ENCODE data around the gene PEAK3. TPM values are rescaled to one million over a fixed set of nuclear protein-coding genes. Genes with fewer than 3 reads are reported as not detected.

PEAK3 gene
- total and polyA plus RNA-seq, 2 donors (not counting 1 experiment from before 2014, with no cell fraction given), result 0.18 to 0.71 TPM

DNA sequence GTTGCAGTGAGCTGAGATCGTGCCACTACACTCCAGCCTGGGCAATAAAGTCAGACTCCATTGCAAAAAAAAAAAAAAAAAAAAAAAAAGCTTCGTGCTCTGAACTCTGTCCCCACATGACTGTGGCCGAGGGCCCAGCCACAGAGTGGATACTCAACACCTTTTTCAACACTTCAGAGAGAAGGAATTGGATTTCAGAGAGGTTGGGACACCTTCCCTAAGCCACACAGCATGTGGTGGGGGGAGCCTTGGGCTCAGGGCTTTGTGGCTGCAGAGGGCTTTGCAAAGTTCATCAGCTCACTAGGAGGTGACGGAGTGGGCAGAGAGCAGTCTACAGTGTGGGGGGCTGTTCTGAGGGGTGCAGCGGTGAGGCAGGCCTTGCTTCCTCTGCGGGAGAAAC is 36.9 kb upstream of the PEAK3 start:
- H3K9me3 ChIP-seq (ENCODE audit: control extremely low read depth in 1 of 3, control insufficient read depth in 2 of 3, insufficient read depth in 1 of 3, low read length in 2 of 3), result peaks cover 3 to 14% (median 8%) of the 10 kb centered on the region in 3 donors
- CTCF ChIA-PET, result interaction anchor here (0.8 to 2.0 kb wide), 9 partner anchors 8 to 167 kb away, joined by 3 to 10 read pairs (median 4); no protein-coding TSS in a partner anchor
- Mint-ChIP-seq H3K27me3 (no peaks in the 10 kb centered on the region), H3K27ac (peak overlapping the region; percentile 85), H3K4me3 (peak overlapping the region; percentile 44), H3K9me3 (ENCODE audit: insufficient read depth) (peaks cover 3% of the 10 kb centered on the region), H3K4me1 (peaks cover 50% of the 10 kb centered on the region)
- TF ChIP-seq EZH2 (IDR thresholded peaks at IDR 0.05; ENCODE audit: borderline replicate concordance, insufficient read depth, low read depth, low read length, poor library complexity, severe bottlenecking), result no peak
- TF ChIP-seq, protein P1, sequence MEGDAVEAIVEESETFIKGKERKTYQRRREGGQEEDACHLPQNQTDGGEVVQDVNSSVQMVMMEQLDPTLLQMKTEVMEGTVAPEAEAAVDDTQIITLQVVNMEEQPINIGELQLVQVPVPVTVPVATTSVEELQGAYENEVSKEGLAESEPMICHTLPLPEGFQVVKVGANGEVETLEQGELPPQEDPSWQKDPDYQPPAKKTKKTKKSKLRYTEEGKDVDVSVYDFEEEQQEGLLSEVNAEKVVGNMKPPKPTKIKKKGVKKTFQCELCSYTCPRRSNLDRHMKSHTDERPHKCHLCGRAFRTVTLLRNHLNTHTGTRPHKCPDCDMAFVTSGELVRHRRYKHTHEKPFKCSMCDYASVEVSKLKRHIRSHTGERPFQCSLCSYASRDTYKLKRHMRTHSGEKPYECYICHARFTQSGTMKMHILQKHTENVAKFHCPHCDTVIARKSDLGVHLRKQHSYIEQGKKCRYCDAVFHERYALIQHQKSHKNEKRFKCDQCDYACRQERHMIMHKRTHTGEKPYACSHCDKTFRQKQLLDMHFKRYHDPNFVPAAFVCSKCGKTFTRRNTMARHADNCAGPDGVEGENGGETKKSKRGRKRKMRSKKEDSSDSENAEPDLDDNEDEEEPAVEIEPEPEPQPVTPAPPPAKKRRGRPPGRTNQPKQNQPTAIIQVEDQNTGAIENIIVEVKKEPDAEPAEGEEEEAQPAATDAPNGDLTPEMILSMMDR (IDR thresholded peaks at IDR 0.05), result no peak
- WGBS (ENCODE audit: insufficient coverage), result 13% methylated on average over 3 of the region's 6 CpGs
- POLR2A ChIA-PET, result interaction anchor here (0.6 to 5.0 kb wide), 14 partner anchors 8 to 455 kb away, joined by 3 to 25 read pairs (median 5); partner anchors contain the start of genes LSM7, PLEKHJ1 and SPPL2B
- DNase-seq (no peak), ATAC-seq (ENCODE audit: low read depth) (no peak)
- H3K9ac ChIP-seq (ENCODE audit: low read length), result peak overlapping the region; percentile 46
- intact Hi-C loops (cut with micrococcal nuclease), result loop anchor here (5.0 to 10.0 kb wide), 2 partner anchors 42 to 164 kb away; partner anchors contain the start of gene AP3D1
- peaks cover 0 to 28% of the 10 kb centered on the region in 2 experiments for H3K36me3 ChIP-seq (replicated peaks in 1 of 2; ENCODE audit: control extremely low read depth in 1 of 2, control insufficient read depth in 1 of 2, extremely low read depth in 1 of 2, insufficient read depth in 2 of 2, low read length in 1 of 2)
- peak overlapping the region; percentile 69 for H3K4me2 ChIP-seq (replicated peaks; ENCODE audit: low read depth, low read length, poor library complexity, severe bottlenecking)
- H2AFZ ChIP-seq (ENCODE audit: insufficient read depth, low read depth, low read length, poor library complexity, severe bottlenecking), result peak overlapping the region; percentile 53
- peak overlapping the region in 1 of 5 experiments; percentile 10 for H3K4me3 ChIP-seq (ENCODE audit: control extremely low read depth in 1 of 5, extremely low read depth in 1 of 5, insufficient read depth in 1 of 5, low read depth in 2 of 5, low read length in 4 of 5)
- peak overlapping the region; percentile 68 to 71 for H3K27ac ChIP-seq (ENCODE audit: low read length in 2 of 2)
- H3K79me2 ChIP-seq (ENCODE audit: control insufficient read depth, insufficient read depth, low read length), result peaks cover 22% of the 10 kb centered on the region
- peaks cover 37 to 52% of the 10 kb centered on the region in 2 donors for H3K4me1 ChIP-seq (ENCODE audit: control insufficient read depth in 2 of 2, insufficient read depth in 2 of 2, low read length in 2 of 2)
- H4K20me1 ChIP-seq (ENCODE audit: control insufficient read depth, insufficient read depth, low read length, poor library complexity, severe bottlenecking), result no peaks in the 10 kb centered on the region
- no peaks in the 10 kb centered on the region for H3K27me3 ChIP-seq (replicated peaks in 1 of 4; ENCODE audit: control extremely low read depth in 1 of 4, control insufficient read depth in 3 of 4, insufficient read depth in 4 of 4, low read length in 3 of 4)

DNA sequence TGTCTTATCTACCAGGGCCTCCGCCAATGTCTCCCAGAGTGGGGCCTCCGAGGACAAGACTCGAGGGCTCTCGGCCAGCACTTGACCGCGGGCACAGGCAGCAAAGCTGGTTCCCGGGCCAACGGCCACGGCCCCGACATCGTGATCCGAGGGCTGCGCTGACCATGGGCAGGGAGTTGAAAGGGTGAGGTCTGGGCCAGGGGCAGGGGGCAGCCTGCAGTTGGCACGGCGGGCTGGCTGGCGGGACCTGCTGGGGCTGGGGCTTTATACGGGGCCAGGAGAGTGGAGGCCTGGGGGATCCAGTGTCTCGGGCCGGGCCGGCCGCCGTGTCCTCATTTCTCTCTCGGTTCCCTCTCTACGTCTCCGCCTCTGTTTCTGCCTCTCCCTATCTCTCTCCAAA is 35.8 kb upstream of the PEAK3 start:
- Histone ChIP-seq H3K27me3 (replicated peaks in 1 of 4; ENCODE audit: control extremely low read depth in 1 of 4, control insufficient read depth in 3 of 4, insufficient read depth in 4 of 4, low read length in 3 of 4) (peaks cover 0 to 3% (median 0%) of the 10 kb centered on the region in 4 experiments), H2AFZ (ENCODE audit: insufficient read depth, low read depth, low read length, poor library complexity, severe bottlenecking) (no peak overlapping the region), H3K4me3 (ENCODE audit: control extremely low read depth in 1 of 5, extremely low read depth in 1 of 5, insufficient read depth in 1 of 5, low read depth in 2 of 5, low read length in 4 of 5) (no peak overlapping the region), H3K4me2 (replicated peaks; ENCODE audit: low read depth, low read length, poor library complexity, severe bottlenecking) (peak overlapping the region; percentile 69), H3K36me3 (replicated peaks in 1 of 2; ENCODE audit: control extremely low read depth in 1 of 2, control insufficient read depth in 1 of 2, extremely low read depth in 1 of 2, insufficient read depth in 2 of 2, low read length in 1 of 2) (peaks cover 0 to 19% of the 10 kb centered on the region in 2 experiments), H3K9me3 (ENCODE audit: control extremely low read depth in 1 of 3, control insufficient read depth in 2 of 3, insufficient read depth in 1 of 3, low read length in 2 of 3) (peaks cover 3 to 20% (median 8%) of the 10 kb centered on the region in 3 donors), H3K27ac (ENCODE audit: low read length in 2 of 2) (peak overlapping the region in 1 of 2 donors; percentile 71), H3K4me1 (ENCODE audit: control insufficient read depth in 2 of 2, insufficient read depth in 2 of 2, low read length in 2 of 2) (peaks cover 40 to 48% of the 10 kb centered on the region in 2 donors), H4K20me1 (ENCODE audit: control insufficient read depth, insufficient read depth, low read length, poor library complexity, severe bottlenecking) (no peaks in the 10 kb centered on the region), H3K79me2 (ENCODE audit: control insufficient read depth, insufficient read depth, low read length) (peaks cover 13% of the 10 kb centered on the region), H3K9ac (ENCODE audit: low read length) (no peak overlapping the region)
- DNase-seq (no peak), ATAC-seq (ENCODE audit: low read depth) (no peak)
- Mint-ChIP-seq H3K27me3 (no peaks in the 10 kb centered on the region), H3K9me3 (ENCODE audit: insufficient read depth) (peaks cover 3% of the 10 kb centered on the region), H3K27ac (peak overlapping the region; percentile 91), H3K4me3 (no peak overlapping the region), H3K4me1 (peaks cover 51% of the 10 kb centered on the region)
- intact Hi-C loops (cut with micrococcal nuclease), result loop anchor here (2.0 to 10.0 kb wide), 3 partner anchors 15 to 163 kb away; partner anchors contain the start of gene AP3D1
- 93% methylated on average over 22 of the region's 25 CpGs for WGBS (ENCODE audit: insufficient coverage)
- POLR2A ChIA-PET, result interaction anchor here (0.6 to 5.0 kb wide), 10 partner anchors 9 to 235 kb away, joined by 3 to 35 read pairs (median 5); partner anchors contain the start of genes LINGO3, LSM7 and SPPL2B
- CTCF ChIA-PET, result interaction anchor here (1.3 to 2.0 kb wide), 5 partner anchors 14 to 74 kb away, joined by 3 to 10 read pairs (median 6); no protein-coding TSS in a partner anchor
- TF ChIP-seq EZH2 (IDR thresholded peaks at IDR 0.05; ENCODE audit: borderline replicate concordance, insufficient read depth, low read depth, low read length, poor library complexity, severe bottlenecking), result no peak
- TF ChIP-seq, protein P1 (IDR thresholded peaks at IDR 0.05), result no peak

Data from B cell (primary cell).